Keratinocyte (primary cell): ENCODE measurements around the gene CCDC40. TPM values are rescaled to one million over a fixed set of nuclear protein-coding genes. Genes with fewer than 3 reads are reported as not detected.

Experiments used
- DNase-seq: peaks from one replicate; pipeline ENCODE4 v3.0.0-alpha.2; 2011; ENCODE audit warnings: low read depth, missing footprints, low spot score
- FAIRE-seq: peaks from 2 replicates; lab custom pipeline; 2011; peaks lifted over from hg19 to GRCh38; lab: Jason Lieb, UNC
- H2AFZ ChIP-seq: 2 replicates; pipeline ENCODE4 v1.6.0; 2012; ENCODE audit warnings: low read length, control low read depth, inconsistent platforms; ENCODE audit not compliant: control insufficient read depth
- H3K27ac ChIP-seq: 2 replicates; pipeline ENCODE4 v1.5.1; 2011; ENCODE audit warnings: low read length; ENCODE audit not compliant: control insufficient read depth, insufficient read depth
- H3K27me3 ChIP-seq: 3 replicates; pipeline ENCODE4 v1.6.0; 2011; ENCODE audit warnings: low read length; ENCODE audit not compliant: control insufficient read depth, insufficient read depth; ENCODE audit errors: extremely low read depth
- H3K36me3 ChIP-seq, 2 experiments: 2 replicates in 1 of 2; 3 replicates in 1 of 2; pipeline ENCODE4 v1.5.1; 2011; ENCODE audit warnings: low read length in 2 of 2, mild to moderate bottlenecking in 1 of 2; ENCODE audit not compliant: control insufficient read depth in 2 of 2, insufficient read depth in 2 of 2; ENCODE audit errors: extremely low read depth in 1 of 2
- H3K4me1 ChIP-seq: 3 replicates; pipeline ENCODE4 v1.5.1; 2011; ENCODE audit warnings: low read length; ENCODE audit not compliant: control insufficient read depth, insufficient read depth; ENCODE audit errors: extremely low read depth
- H3K4me2 ChIP-seq: 3 replicates; pipeline ENCODE4 v1.6.0; 2011; ENCODE audit warnings: low read depth, low read length; ENCODE audit not compliant: control insufficient read depth, insufficient read depth; ENCODE audit errors: extremely low read depth
- H3K4me3 ChIP-seq, 3 experiments: fragments of 200-600 bp in 1 of 3; sonication (generic) in 1 of 3; 2 replicates in 2 of 3; 3 replicates in 1 of 3; pipeline ENCODE4 v1.5.1; 2011 to 2016; ENCODE audit warnings: low read length in 3 of 3, mild to moderate bottlenecking in 3 of 3, control low read depth in 2 of 3, inconsistent platforms in 1 of 3, low read depth in 1 of 3, mixed read lengths in 1 of 3, mixed run types in 1 of 3, moderate library complexity in 1 of 3; ENCODE audit not compliant: control insufficient read depth in 2 of 3, insufficient read depth in 2 of 3; ENCODE audit errors: extremely low read depth in 1 of 3
- H3K79me2 ChIP-seq: 2 replicates; pipeline ENCODE4 v1.6.0; 2012; ENCODE audit warnings: low read length; ENCODE audit not compliant: control insufficient read depth, insufficient read depth
- H3K9ac ChIP-seq: 3 replicates; pipeline ENCODE4 v1.6.0; 2011; ENCODE audit warnings: low read length; ENCODE audit not compliant: control insufficient read depth, insufficient read depth; ENCODE audit errors: extremely low read depth
- H3K9me1 ChIP-seq: 3 replicates; pipeline ENCODE4 v1.6.0; 2011; ENCODE audit warnings: low read length; ENCODE audit not compliant: control insufficient read depth, insufficient read depth; ENCODE audit errors: extremely low read depth
- H3K9me3 ChIP-seq: 2 replicates; pipeline ENCODE4 v1.5.1; 2012; ENCODE audit warnings: low read depth, low read length; ENCODE audit not compliant: control insufficient read depth
- H4K20me1 ChIP-seq: 3 replicates; pipeline ENCODE4 v1.6.0; 2011; ENCODE audit warnings: low read length; ENCODE audit not compliant: control insufficient read depth, insufficient read depth; ENCODE audit errors: extremely low read depth
- CTCF ChIP-seq, 3 experiments: IDR thresholded peaks in 1 of 3; conservative IDR thresholded peaks in 1 of 3; optimal IDR thresholded peaks in 1 of 3; 2 replicates in 2 of 3; 3 replicates in 1 of 3; pipeline versions ENCODE3 to v1.5.1; 2011; ENCODE audit warnings: low read length in 3 of 3, mild to moderate bottlenecking in 3 of 3, moderate library complexity in 2 of 3, control low read depth in 1 of 3, inconsistent platforms in 1 of 3; ENCODE audit not compliant: insufficient read depth in 2 of 3; ENCODE audit errors: extremely low read depth in 1 of 3
- EZH2 ChIP-seq: IDR thresholded peaks from one replicate; pipeline ENCODE4 v1.6.1; 2012; ENCODE audit warnings: inconsistent platforms, mild to moderate bottlenecking, low read length, moderate library complexity
- dilution Hi-C: fragments of 300-500 bp; cut with MboI; formaldehyde crosslinking; loops from one replicate; pipeline ENCODE4 v1.7.0; 2020; ENCODE audit warnings: low sequenced_read_pairs; ENCODE audit not compliant: extremely low pct_ligation_motif_present
- polyA plus RNA-seq, 5 experiments: library from polyadenylated mRNA; depleted of rRNA in 3 of 5; stranded (reverse) in 3 of 5; stranded (forward) in 1 of 5; unstranded in 1 of 5; fragments of >200 nt; gene quantifications; 1 replicate in 1 of 5; 2 replicates in 3 of 5; 3 replicates in 1 of 5; pipeline versions ENCODE4 v1.2.1 to v1.2.3, GENCODE V29; 2011 to 2012; ENCODE audit warnings: missing spikeins in 2 of 5, low read depth in 1 of 5, low replicate concordance in 1 of 5

Gene CCDC40
- polyA plus RNA-seq, 1 donor (not counting 4 experiments of a cell fraction or from before 2014, with no cell fraction given) = 2.4 TPM

- H4K20me1 ChIP-seq = no peaks in the 10 kb centered on the region
- H3K27ac ChIP-seq = no peak overlapping the region
- no peak for FAIRE-seq
- no peaks in the 10 kb centered on the region for H3K9me1 ChIP-seq
- H3K9me3 ChIP-seq = no peaks in the 10 kb centered on the region
- H3K4me1 ChIP-seq = peaks cover 22% of the 10 kb centered on the region
- no peak overlapping the region for H3K9ac ChIP-seq
- H2AFZ ChIP-seq = no peak overlapping the region
- H3K4me2 ChIP-seq = peak overlapping the region; percentile 98
- H3K79me2 ChIP-seq = no peaks in the 10 kb centered on the region
- TF ChIP-seq CTCF (optimal IDR thresholded peaks at IDR 0.05 in 1 of 3, IDR thresholded peaks at IDR 0.05 in 1 of 3, conservative IDR thresholded peaks at IDR 0.05 in 1 of 3; ENCODE audit: extremely low read depth in 1 of 3, insufficient read depth in 2 of 3, low read length in 3 of 3) = peak in 1 of 3 experiments; percentile 20
- no peak for TF ChIP-seq EZH2
- H3K27me3 ChIP-seq = peaks cover 15% of the 10 kb centered on the region
- dilution Hi-C loops = no loop called here
- H3K36me3 ChIP-seq = no peaks in the 10 kb centered on the region
- peak overlapping the region in 2 of 3 experiments; percentile 78 to 85 for H3K4me3 ChIP-seq
- no peak for DNase-seq
Measured at GRCh38 chr17:80102664-80103448, 66.4 kb downstream of the CCDC40 start.

DNA sequence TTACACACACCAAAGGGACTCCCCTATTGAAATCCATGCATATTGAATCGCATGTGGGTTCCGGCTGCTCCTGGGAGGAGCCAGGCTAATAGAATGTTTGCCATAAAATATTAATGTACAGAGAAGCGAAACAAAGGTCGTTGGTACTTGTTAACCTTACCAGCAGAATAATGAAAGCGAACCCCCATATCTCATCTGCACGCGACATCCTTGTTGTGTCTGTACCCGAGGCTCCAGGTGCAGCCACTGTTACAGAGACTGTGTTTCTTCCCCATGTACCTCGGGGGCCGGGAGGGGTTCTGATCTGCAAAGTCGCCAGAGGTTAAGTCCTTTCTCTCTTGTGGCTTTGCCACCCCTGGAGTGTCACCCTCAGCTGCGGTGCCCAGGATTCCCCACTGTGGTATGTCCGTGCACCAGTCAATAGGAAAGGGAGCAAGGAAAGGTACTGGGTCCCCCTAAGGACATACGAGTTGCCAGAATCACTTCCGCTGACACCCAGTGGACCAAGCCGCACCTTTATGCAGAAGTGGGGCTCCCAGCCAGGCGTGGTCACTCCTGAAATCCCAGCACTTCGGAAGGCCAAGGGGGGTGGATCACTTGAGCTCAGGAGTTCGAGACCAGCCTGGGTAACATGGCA is 67.1 kb downstream of the CCDC40 start:
- H3K4me2 ChIP-seq = no peak overlapping the region

More for the DNA sequence above, 67.1 kb downstream of the CCDC40 start:
- no peaks in the 10 kb centered on the region for H4K20me1 ChIP-seq
- H3K27ac ChIP-seq = no peak overlapping the region
- no peak for FAIRE-seq
- no peaks in the 10 kb centered on the region for H3K9me3 ChIP-seq
- H3K27me3 ChIP-seq = peaks cover 15% of the 10 kb centered on the region
- H3K9ac ChIP-seq = no peak overlapping the region
- no peaks in the 10 kb centered on the region for H3K79me2 ChIP-seq
- H3K4me3 ChIP-seq = no peak overlapping the region
- peaks cover 22% of the 10 kb centered on the region for H3K4me1 ChIP-seq
- dilution Hi-C loops = no loop called here
- no peaks in the 10 kb centered on the region for H3K36me3 ChIP-seq
- no peaks in the 10 kb centered on the region for H3K9me1 ChIP-seq
- H2AFZ ChIP-seq = no peak overlapping the region
- DNase-seq = no peak
- TF ChIP-seq CTCF (optimal IDR thresholded peaks at IDR 0.05 in 1 of 3, IDR thresholded peaks at IDR 0.05 in 1 of 3, conservative IDR thresholded peaks at IDR 0.05 in 1 of 3; ENCODE audit: extremely low read depth in 1 of 3, insufficient read depth in 2 of 3, low read length in 3 of 3) (no peak), EZH2 (no peak)
